Heart left ventricle (tissue), 13 donors: ENCODE data around the gene LIN37.

ENCODE experiments used
- CTCF ChIP-seq, 12 donors: fragments of 200-600 bp; sonication (generic) in 4 of 12; IDR thresholded peaks; one replicate each; pipeline versions ENCODE4 v1.5.0 to v1.8.0; 2018 to 2022; ENCODE audit warnings: antibody characterized with exemption in 12 of 12, mild to moderate bottlenecking in 5 of 12
- POLR2A ChIP-seq, 2 donors: fragments of 450-650 bp; IDR thresholded peaks; one replicate each; pipeline ENCODE4 v1.6.1; 2017; ENCODE audit warnings: antibody characterized with exemption in 2 of 2, mild to moderate bottlenecking in 2 of 2, moderate library complexity in 2 of 2
- donor health status: ischemic (EF 13 %, LVEDD 7.1; RV severe dilation, severe dysfunction).
- donor health status: DM: no; HTN: yes; CAD: no.
- donor health status: DM: no; HTN: no; CAD: no.
- donor health status: ischemic (EF 25% LVEDD 6.9; RV normal size, moderate dysfunction).
- donor health status: ischemic (EF 25% LVEDD 5.7; RV mildly dilated, moderate dysfunction).
- donor health status: ischemic (EF 35%, LVEDD 5.7; RV mildly dilated, moderate dysfunction).
- donor health status: nonischemic (EF 11% LVEDD 7.7; RV severe dilation, severe dysfunction).
- donor health status: DM: yes; HTN: yes; CAD: no.
- donor health status: PGD.
- donor health status: ischemic (EF 29% LVEDD 5.4; RV normal size, mild dysfunction).
- donor health status: nonischemic (EF 23%, LVEDD 6.1; RV moderate dilation, normal function).

GRCh38 chr19:35738021-35738886 lies 10.1 kb upstream of the LIN37 start:
- no peak for TF ChIP-seq POLR2A (IDR thresholded peaks at IDR 0.05)
- TF ChIP-seq CTCF (IDR thresholded peaks at IDR 0.05), result no peak
